PC-9 (cell line): ENCODE measurements around the gene TMEM185A. TPM values are rescaled to one million over a fixed set of nuclear protein-coding genes. Genes with fewer than 3 reads are reported as not detected.
"Not testable (repeated sequence)": the region's sequence is repeated elsewhere in the genome, so short reads cannot be mapped to it uniquely, and the experiment has no call there.

Experiments
- BruUV-seq: library from RNA; stranded (reverse); fragments of 400-500 nt; replicated peaks from 2 replicates; lab custom pipeline; 2021; lab: Mats Ljungman, UMichigan
- CTCF ChIA-PET: fragments of 300-600 bp; sonication (Branson Sonifier 250); formaldehyde crosslinking; loops from one replicate; lab custom pipeline; 2022; ENCODE audit warnings: antibody characterized with exemption; lab: Charles Lee
- POLR2A ChIA-PET: fragments of 300-600 bp; sonication (Branson Sonifier 250); formaldehyde crosslinking; loops from one replicate; lab custom pipeline; 2022; ENCODE audit warnings: antibody characterized with exemption; ENCODE audit not compliant: unreplicated experiment; lab: Charles Lee
- DNase-seq, 2 experiments: peaks; one replicate each; pipeline versions ENCODE4 v3.0.0 to v3.0.0-alpha.2; 2015 to 2022; ENCODE audit warnings: mixed read lengths in 1 of 2
- H2AFZ ChIP-seq: fragments of 200-600 bp; sonication (generic); 2 replicates; pipeline ENCODE4 v1.8.1; 2017; ENCODE audit warnings: antibody characterized with exemption
- H3F3A ChIP-seq: fragments of 200-600 bp; sonication (generic); 2 replicates; pipeline ENCODE4 v1.8.1; 2017; ENCODE audit warnings: antibody characterized with exemption, mild to moderate bottlenecking, low read depth; ENCODE audit not compliant: insufficient read depth
- H3K27ac ChIP-seq: fragments of 200-600 bp; sonication (generic); 2 replicates; pipeline ENCODE4 v1.6.1; 2016; ENCODE audit warnings: mixed run types
- H3K27me3 ChIP-seq: fragments of 200-600 bp; sonication (generic); 2 replicates; pipeline ENCODE4 v1.6.1; 2016; ENCODE audit warnings: low read depth, mixed run types; ENCODE audit not compliant: insufficient read depth
- H3K36me3 ChIP-seq: fragments of 200-600 bp; sonication (generic); 2 replicates; pipeline ENCODE4 v1.6.1; 2016; ENCODE audit warnings: low read depth, mixed run types
- H3K4me1 ChIP-seq: fragments of 200-600 bp; sonication (generic); replicated peaks from 2 replicates; pipeline ENCODE4 v1.6.1; 2016; ENCODE audit warnings: mixed run types; ENCODE audit not compliant: insufficient read depth
- H3K4me2 ChIP-seq: fragments of 200-600 bp; sonication (generic); 2 replicates; pipeline ENCODE4 v1.6.1; 2017; ENCODE audit warnings: mixed run types
- H3K4me3 ChIP-seq: fragments of 200-600 bp; sonication (generic); 2 replicates; pipeline ENCODE4 v1.6.1; 2016; ENCODE audit warnings: mixed run types
- H3K79me2 ChIP-seq: fragments of 200-600 bp; sonication (generic); 2 replicates; pipeline ENCODE4 v1.6.1; 2017; ENCODE audit warnings: low read depth, mixed run types
- H3K9me2 ChIP-seq: fragments of 200-600 bp; sonication (generic); 2 replicates; pipeline ENCODE4 v1.8.1; 2017; ENCODE audit warnings: mild to moderate bottlenecking; ENCODE audit not compliant: insufficient read depth
- H3K9me3 ChIP-seq: fragments of 200-600 bp; sonication (generic); 2 replicates; pipeline ENCODE4 v1.8.1; 2016; ENCODE audit warnings: low read depth; ENCODE audit not compliant: insufficient read depth
- H4K20me1 ChIP-seq: fragments of 200-600 bp; sonication (generic); 2 replicates; pipeline ENCODE4 v1.8.1; 2017; ENCODE audit not compliant: insufficient read depth
- EZH2 ChIP-seq: fragments of 200-600 bp; sonication (generic); IDR thresholded peaks from 2 replicates; pipeline ENCODE4 v1.8.0; 2017; ENCODE audit warnings: antibody characterized with exemption, low read depth
- intact Hi-C: fragments of 100-400 bp; cut with micrococcal nuclease; formaldehyde crosslinking; loops from one replicate; pipeline ENCODE4 v1.10.0; 2022; ENCODE audit not compliant: unreplicated experiment
- total RNA-seq: library from RNA; stranded (reverse); gene quantifications from 2 replicates; pipeline ENCODE4 v1.2.3, GENCODE V29; 2021
- TF ChIP-seq, protein P1 (sequence below): fragments of 200-600 bp; sonication (generic); conservative IDR thresholded peaks from 2 replicates; pipeline ENCODE4 v1.6.1; 2017; ENCODE audit warnings: mixed run types, antibody characterized with exemption, mild to moderate bottlenecking, moderate library complexity

TMEM185A gene
- total RNA-seq, 1 experiment from 2014 or later = 39.5 TPM

DNA sequence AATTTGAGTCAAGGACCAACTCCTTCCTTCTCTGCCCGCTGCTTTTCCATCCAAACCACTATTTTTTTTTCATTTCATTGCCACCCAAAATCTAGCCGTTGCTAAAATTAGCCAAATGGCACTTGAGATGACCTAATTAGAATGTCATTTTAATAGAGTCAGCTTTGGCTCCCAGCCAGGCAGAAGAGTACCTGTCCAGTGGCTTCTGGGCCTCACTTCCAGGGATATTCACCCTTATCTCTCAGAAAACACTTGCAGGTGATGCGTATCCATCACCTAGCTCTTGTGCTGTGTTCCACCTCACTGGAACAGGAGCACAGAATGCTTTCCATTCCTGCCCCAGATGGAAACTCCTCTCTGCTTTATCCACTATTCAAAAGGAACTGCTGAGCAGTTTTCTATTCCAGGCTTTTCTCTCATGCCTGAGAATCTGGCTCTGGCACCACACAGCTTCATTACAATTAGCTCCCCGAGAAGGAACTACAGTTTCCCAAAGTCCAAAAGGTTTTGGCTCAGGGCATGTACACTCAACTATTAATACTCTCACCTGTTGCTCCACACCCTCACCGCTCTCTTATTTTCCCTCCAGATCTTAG is 62.8 kb downstream of the TMEM185A start:
- Histone ChIP-seq H3K27ac (no peak overlapping the region), H3K36me3 (no peaks in the 10 kb centered on the region), H2AFZ (no peak overlapping the region), H3K27me3 (no peaks in the 10 kb centered on the region), H3K79me2 (no peaks in the 10 kb centered on the region), H3K4me1 (peaks cover 16% of the 10 kb centered on the region), H4K20me1 (no peaks in the 10 kb centered on the region), H3K9me3 (no peaks in the 10 kb centered on the region), H3K4me3 (no peak overlapping the region), H3K9me2 (no peaks in the 10 kb centered on the region), H3F3A (peaks cover 15% of the 10 kb centered on the region), H3K4me2 (no peak overlapping the region)
- intact Hi-C loops = no loop called here
- TF ChIP-seq, protein P1, sequence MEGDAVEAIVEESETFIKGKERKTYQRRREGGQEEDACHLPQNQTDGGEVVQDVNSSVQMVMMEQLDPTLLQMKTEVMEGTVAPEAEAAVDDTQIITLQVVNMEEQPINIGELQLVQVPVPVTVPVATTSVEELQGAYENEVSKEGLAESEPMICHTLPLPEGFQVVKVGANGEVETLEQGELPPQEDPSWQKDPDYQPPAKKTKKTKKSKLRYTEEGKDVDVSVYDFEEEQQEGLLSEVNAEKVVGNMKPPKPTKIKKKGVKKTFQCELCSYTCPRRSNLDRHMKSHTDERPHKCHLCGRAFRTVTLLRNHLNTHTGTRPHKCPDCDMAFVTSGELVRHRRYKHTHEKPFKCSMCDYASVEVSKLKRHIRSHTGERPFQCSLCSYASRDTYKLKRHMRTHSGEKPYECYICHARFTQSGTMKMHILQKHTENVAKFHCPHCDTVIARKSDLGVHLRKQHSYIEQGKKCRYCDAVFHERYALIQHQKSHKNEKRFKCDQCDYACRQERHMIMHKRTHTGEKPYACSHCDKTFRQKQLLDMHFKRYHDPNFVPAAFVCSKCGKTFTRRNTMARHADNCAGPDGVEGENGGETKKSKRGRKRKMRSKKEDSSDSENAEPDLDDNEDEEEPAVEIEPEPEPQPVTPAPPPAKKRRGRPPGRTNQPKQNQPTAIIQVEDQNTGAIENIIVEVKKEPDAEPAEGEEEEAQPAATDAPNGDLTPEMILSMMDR = no peak
- no peak for TF ChIP-seq EZH2
- BruUV-seq = no TSS peak
- CTCF ChIA-PET = no interaction called here
- DNase-seq = no peak
- POLR2A ChIA-PET = no interaction called here

DNA sequence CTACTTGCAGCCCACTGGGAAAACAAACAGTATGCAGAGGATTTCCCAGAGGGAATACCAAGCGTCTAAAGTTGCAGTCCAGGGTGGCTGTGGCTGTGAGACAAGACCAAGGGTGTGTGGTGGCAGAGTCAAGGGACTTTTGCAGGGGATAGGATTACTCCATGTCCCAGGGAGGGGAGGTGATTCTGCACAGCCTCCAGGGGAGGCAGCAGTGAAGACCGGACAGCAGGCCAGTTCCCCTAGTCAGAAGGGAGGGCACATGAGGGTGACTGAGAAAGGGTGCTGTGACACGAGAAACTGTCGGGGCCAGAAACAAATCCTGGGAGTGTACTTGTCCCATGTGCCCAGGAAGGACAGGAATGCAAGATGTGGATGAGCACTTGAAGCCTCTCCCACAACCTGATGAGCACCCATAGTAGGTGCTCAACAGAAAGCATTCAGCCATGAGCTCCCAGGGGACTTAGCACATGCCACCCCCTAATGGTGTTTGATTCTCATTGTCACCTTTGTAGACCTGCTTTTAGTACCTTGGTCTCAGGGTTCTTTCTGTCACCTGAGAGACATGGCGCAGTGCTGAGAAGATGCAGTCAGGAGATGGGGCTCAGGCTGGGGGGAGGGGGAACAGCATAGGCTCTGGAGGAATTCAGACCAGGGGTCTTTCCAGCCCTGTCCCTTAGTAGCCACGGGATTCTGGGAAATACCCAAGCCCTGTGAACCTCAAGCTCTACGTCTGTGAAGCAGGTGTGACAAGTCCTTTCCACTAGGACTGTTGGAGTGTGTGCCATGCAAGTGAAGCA is 63.8 kb downstream of the TMEM185A start:
- H3K4me3 ChIP-seq = no peak overlapping the region
- no TSS peak for BruUV-seq
- no peak for DNase-seq

DNA sequence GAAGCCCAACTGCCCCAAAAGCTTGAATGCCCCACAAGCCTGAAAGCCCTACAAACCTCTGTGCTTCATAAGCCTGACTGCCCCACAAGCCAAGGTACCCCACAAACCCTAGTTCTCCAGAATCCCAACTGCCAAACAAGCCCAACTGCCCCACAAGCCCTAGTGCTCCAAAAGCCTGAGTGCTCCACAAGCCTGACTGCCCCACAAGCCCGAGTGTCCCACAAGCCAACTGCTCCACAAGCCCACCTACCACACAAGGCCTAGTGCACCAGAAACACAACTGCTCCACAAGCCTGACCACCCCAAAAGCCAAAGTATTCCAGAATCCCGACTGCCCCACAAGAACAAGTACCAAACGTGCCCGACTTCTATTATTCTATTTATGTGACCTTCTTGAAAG is 68.2 kb downstream of the TMEM185A start:
- Histone ChIP-seq H2AFZ (no peak overlapping the region), H3K9me2 (no peaks in the 10 kb centered on the region), H3K27me3 (no peaks in the 10 kb centered on the region), H3K4me1 (no peaks in the 10 kb centered on the region), H3F3A (no peaks in the 10 kb centered on the region), H3K9me3 (no peaks in the 10 kb centered on the region), H3K79me2 (no peaks in the 10 kb centered on the region), H3K4me2 (no peak overlapping the region), H3K4me3 (no peak overlapping the region), H3K36me3 (no peaks in the 10 kb centered on the region), H3K27ac (no peak overlapping the region), H4K20me1 (no peaks in the 10 kb centered on the region)
- ChIA-PET CTCF (no interaction called here), POLR2A (no interaction called here)
- intact Hi-C loops = no loop called here
- DNase-seq = no peak
- no TSS peak for BruUV-seq
- TF ChIP-seq, protein P1 = no peak
- no peak for TF ChIP-seq EZH2

More for the DNA sequence above, 63.8 kb downstream of the TMEM185A start:
- Histone ChIP-seq H3K4me2 (no peak overlapping the region), H3K79me2 (no peaks in the 10 kb centered on the region), H3K27ac (no peak overlapping the region), H2AFZ (no peak overlapping the region), H3K27me3 (no peaks in the 10 kb centered on the region), H3K4me1 (peaks cover 16% of the 10 kb centered on the region), H3K9me2 (no peaks in the 10 kb centered on the region), H3F3A (peaks cover 15% of the 10 kb centered on the region), H3K9me3 (no peaks in the 10 kb centered on the region), H4K20me1 (no peaks in the 10 kb centered on the region), H3K36me3 (no peaks in the 10 kb centered on the region)
- POLR2A ChIA-PET = no interaction called here
- CTCF ChIA-PET = no interaction called here
- TF ChIP-seq, protein P1 = no peak
- TF ChIP-seq EZH2 = no peak
- intact Hi-C loops = no loop called here

DNA sequence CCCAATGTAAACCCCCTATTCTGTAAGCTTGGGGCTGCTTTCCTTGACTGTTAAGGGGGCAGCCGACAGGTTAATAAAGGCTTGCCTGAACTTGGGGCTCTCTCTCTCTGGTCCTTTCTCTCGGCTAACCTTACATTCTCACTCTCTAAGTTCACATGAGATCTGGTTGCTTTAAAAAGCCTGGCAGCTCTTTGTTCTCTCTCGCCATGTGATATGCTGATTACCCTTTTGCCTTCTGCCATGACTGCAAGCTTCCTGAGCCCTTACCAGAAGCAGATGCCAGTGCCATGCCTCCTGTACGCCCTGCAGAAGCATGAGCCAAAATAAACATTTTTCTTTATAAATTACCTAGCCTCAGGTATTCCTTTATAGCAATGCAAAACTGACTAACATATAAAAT is 76.3 kb downstream of the TMEM185A start:
- BruUV-seq = not testable (repeated sequence)

DNA sequence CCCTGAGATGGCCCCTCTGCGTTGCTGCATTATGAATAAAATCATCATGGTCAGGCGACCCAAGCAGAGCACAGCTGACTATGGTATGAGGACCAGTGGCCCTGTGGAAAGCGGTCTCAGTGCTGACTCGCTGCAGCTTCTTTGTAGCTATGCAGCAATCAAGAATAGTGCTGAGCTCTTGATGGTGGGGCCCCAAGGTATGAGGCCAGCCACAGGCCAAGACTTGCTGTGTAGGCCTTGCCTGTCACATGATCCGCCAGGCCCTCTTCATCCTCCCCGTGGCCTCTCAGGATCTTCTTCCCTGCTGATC is 79.7 kb downstream of the TMEM185A start:
- H3K9me3 ChIP-seq, H4K20me1 ChIP-seq, H3K27ac ChIP-seq, BruUV-seq, H3K36me3 ChIP-seq, H3F3A ChIP-seq, H3K9me2 ChIP-seq, intact Hi-C loops, H3K4me2 ChIP-seq, H3K27me3 ChIP-seq, DNase-seq, CTCF ChIA-PET, POLR2A ChIA-PET, H2AFZ ChIP-seq, H3K4me1 ChIP-seq, H3K4me3 ChIP-seq, H3K79me2 ChIP-seq: not testable (repeated sequence)

More for the DNA sequence above, 76.3 kb downstream of the TMEM185A start:
- H3K27me3 ChIP-seq, H3K27ac ChIP-seq, H3K36me3 ChIP-seq, DNase-seq, H3K4me2 ChIP-seq, CTCF ChIA-PET, H3K9me2 ChIP-seq, H3K9me3 ChIP-seq, H3K4me1 ChIP-seq, H3K79me2 ChIP-seq, H2AFZ ChIP-seq, intact Hi-C loops, H4K20me1 ChIP-seq, H3K4me3 ChIP-seq, POLR2A ChIA-PET, H3F3A ChIP-seq: not testable (repeated sequence)
